GM18951 (cell line): ENCODE measurements around the gene MAFG.

Experiments used
- POLR2A ChIP-seq: IDR thresholded peaks from 4 replicates; pipeline ENCODE4 v1.6.1; 2011; ENCODE audit warnings: mild to moderate bottlenecking; ENCODE audit not compliant: insufficient read length, insufficient read depth; ENCODE audit errors: extremely low read depth
- in situ Hi-C: fragments of 300-500 bp; cut with MboI; formaldehyde crosslinking; loops from one replicate; pipeline ENCODE4 v1.12.0; 2022; ENCODE audit warnings: low sequenced_read_pairs, mixed read lengths, inconsistent platforms; ENCODE audit not compliant: unreplicated experiment

Gene MAFG

GRCh38 chr17:81962499-81963441 lies 35.2 kb upstream of the MAFG start:
- no peak for TF ChIP-seq POLR2A
- in situ Hi-C loops, result no loop called here

- in situ Hi-C loops, result no loop called here
- no peak for TF ChIP-seq POLR2A
Measured at GRCh38 chr17:81961521-81962498, 34.3 kb upstream of the MAFG start.

- in situ Hi-C loops, result no loop called here
- TF ChIP-seq POLR2A, result no peak
Measured at GRCh38 chr17:81961087-81961511, 33.6 kb upstream of the MAFG start, which contains the start of gene NOTUM. Gene NOTUM, minus strand, starts transcription at chr17:81961187. Its CDS starts 278 bp downstream, at chr17:81960909.

- TF ChIP-seq POLR2A, result no peak
- in situ Hi-C loops, result no loop called here
Measured at GRCh38 chr17:81960130-81960958, 32.8 kb upstream of the MAFG start.

- no peak for TF ChIP-seq POLR2A
- in situ Hi-C loops, result no loop called here
Measured at GRCh38 chr17:81959362-81960129, 32.0 kb upstream of the MAFG start.

GRCh38 chr17:81958633-81959342 lies 31.3 kb upstream of the MAFG start:
- TF ChIP-seq POLR2A, result no peak
- in situ Hi-C loops, result no loop called here

- no peak for TF ChIP-seq POLR2A
- in situ Hi-C loops, result no loop called here
Measured at GRCh38 chr17:81957691-81958432, 30.3 kb upstream of the MAFG start.

- in situ Hi-C loops, result no loop called here
Measured at GRCh38 chr17:81956607-81957589, 29.4 kb upstream of the MAFG start.

GRCh38 chr17:81955756-81956544 lies 28.4 kb upstream of the MAFG start:
- in situ Hi-C loops, result no loop called here
- no peak for TF ChIP-seq POLR2A

More at GRCh38 chr17:81956607-81957589, 29.4 kb upstream of the MAFG start:
- no peak for TF ChIP-seq POLR2A
